OCI-LY1 (cell line): ENCODE measurements around the gene THOC2.

Experiments
- CTCF ChIP-seq: fragments of 200-600 bp; sonication (generic), shearing (Covaris generic); IDR thresholded peaks from 2 replicates; pipeline ENCODE4 v1.5.1; 2017; ENCODE audit warnings: mild to moderate bottlenecking, antibody characterized with exemption, low read length, moderate library complexity, mixed read lengths
- EZH2 ChIP-seq: fragments of 200-600 bp; sonication (generic), shearing (Covaris generic); IDR thresholded peaks from 2 replicates; pipeline ENCODE4 v1.8.0; 2017; ENCODE audit warnings: borderline replicate concordance, mixed run types, mild to moderate bottlenecking, antibody characterized with exemption, low read length, moderate library complexity, mixed read lengths

- TF ChIP-seq CTCF (no peak), EZH2 (no peak)
Measured at GRCh38 chrX:123691776-123692175, 41.1 kb downstream of the THOC2 start.
